Urothelium cell line (cell line): ENCODE results near the gene LYRM7.
A peak's percentile ranks its signal among the peaks of the same experiment; 100 is the strongest.
"Not testable (repeated sequence)": the region's sequence is repeated elsewhere in the genome, so short reads cannot be mapped to it uniquely, and the experiment has no call there.

Experiments used
- DNase-seq: peaks from one replicate; pipeline ENCODE4 v3.0.0; 2011; ENCODE audit warnings: low spot score, mixed read lengths
- FAIRE-seq: peaks from 2 replicates; lab custom pipeline; 2011; peaks lifted over from hg19 to GRCh38; lab: Jason Lieb, UNC

Gene LYRM7

DNA sequence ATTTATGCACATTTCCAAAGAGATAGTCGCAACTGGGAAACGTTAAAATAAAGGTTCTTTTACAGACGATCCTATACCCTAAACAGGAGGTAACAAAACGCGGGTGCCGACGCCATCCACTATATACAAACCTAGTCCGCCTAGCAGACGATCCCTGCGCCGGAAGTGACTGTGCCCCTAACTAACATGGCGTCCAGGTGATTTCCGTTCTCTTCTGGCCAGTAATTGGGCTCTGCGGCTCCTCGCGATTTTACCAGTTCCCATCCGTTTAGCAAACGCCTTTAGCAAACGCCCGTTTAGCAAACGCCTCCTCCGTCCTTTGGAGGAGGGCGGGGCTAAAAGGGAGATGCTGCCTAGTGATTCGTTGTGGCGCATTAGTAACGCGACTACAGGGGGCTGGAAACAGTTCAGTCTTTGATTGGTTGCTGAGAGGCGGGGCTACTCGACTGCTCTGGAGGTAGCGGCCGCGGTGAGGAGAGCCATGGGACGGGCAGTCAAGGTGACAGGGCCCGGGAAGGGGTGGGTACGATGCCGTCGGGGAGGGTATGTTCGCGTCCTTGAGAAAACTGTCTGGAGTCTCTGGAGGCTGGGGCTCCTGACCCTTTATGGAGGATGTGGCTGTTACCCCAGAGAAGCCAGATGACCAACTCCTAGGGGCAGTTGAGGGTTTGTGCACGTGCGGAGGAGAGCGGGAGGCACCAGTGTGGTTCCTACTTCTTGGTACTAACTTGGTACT, at the start of gene LYRM7:
Gene LYRM7, plus strand, starts transcription at position 405 of the 736 bp plus-strand sequence. Its CDS starts 77 bp downstream, at position 482.
- FAIRE-seq (peak; percentile 67), DNase-seq (peak; percentile 94)

DNA sequence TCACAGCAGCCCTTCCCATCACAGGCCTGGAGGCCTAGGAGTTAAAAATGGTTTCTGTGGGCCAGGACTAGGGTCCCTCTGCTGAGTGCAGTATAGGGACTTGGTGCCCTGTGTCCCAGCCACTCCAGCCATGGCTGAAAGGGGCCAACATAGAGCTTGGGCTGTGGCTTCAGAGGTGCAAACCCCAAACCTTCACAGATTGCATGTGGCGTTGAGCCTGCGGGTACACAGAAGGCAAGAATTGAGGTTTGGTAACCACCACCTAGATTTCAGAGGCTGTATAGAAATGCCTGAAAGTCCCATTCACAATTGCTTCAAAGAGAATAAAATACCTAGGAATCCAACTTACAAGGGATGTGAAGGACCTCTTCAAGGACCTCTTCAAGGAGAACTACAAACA, 43.5 kb upstream of the LYRM7 start:
- FAIRE-seq, DNase-seq: not testable (repeated sequence)

DNA sequence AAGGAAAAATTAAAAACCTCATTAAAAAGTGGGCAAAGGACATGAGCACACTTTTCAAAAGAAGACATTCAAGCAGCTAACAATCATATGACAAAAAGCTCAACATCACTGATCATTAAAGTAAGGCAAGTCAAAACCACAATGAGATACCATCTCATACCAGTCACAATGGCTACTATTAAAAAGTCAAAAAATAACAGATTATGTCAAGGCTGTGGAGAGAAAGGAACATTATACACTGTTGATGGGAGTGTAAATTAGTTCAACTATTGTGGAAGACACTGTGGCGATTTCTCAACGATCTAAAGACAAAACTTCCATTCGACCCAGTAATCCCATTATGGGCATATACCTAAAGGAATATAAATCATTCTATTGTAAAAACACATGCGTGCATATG, 41.4 kb upstream of the LYRM7 start:
- FAIRE-seq, result no peak
- no peak for DNase-seq

DNA sequence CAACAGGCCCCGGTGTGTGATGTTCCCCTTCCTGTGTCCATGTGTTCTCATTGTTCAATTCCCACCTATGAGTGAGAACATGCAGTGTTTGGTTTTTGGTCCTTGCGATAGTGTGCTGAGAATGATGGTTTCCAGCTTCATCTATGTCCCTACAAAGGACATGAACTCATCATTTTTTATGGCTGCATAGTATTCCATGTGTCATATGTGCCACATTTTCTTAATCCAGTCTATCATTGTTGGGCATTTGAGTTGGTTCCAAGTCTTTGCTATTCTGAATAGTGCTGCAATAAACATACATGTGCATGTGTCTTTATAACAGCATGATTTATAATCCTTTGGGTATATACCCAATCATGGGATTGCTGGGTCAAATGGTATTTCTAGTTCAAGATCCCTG, 37.7 kb upstream of the LYRM7 start:
- DNase-seq, FAIRE-seq: not testable (repeated sequence)

DNA sequence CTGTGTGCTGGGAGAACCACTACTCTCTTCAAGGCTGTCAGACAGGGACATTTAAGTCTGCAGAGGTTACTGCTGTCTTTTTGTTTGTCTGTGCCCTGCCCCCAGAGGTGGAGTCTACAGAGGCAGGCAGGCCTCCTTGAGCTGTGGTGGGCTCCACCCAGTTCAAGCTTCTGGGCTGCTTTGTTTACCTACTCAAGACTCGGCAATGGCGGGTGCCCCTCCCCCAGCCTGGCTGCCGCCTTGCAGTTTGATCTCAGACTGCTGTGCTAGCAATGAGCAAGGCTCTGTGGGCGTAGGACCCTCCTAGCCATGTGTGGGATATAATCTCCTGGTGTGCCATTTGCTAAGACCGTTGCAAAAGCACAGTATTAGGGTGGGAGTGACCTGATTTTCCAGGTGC, 32.3 kb upstream of the LYRM7 start:
- not testable (repeated sequence) for FAIRE-seq, DNase-seq

DNA sequence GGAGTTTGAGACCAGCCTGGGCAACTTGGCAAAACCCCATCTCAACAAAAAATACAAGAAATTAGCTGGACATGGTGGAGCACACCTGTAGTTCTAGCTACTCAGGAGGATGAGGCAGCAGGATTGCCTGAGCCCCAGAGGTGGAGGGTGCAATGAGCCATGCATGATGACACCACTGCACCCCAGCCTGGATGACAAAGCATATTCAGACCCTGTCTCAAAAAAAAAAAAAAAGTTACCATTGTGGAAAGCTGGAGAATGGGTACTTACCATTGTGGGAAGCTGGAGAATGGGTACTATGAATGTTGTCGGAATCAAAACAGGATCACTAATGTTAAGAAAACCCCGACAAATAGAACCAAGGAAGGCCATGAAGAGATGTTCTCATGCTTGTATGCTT, 31.4 kb upstream of the LYRM7 start:
- no peak for DNase-seq
- FAIRE-seq, result no peak

DNA sequence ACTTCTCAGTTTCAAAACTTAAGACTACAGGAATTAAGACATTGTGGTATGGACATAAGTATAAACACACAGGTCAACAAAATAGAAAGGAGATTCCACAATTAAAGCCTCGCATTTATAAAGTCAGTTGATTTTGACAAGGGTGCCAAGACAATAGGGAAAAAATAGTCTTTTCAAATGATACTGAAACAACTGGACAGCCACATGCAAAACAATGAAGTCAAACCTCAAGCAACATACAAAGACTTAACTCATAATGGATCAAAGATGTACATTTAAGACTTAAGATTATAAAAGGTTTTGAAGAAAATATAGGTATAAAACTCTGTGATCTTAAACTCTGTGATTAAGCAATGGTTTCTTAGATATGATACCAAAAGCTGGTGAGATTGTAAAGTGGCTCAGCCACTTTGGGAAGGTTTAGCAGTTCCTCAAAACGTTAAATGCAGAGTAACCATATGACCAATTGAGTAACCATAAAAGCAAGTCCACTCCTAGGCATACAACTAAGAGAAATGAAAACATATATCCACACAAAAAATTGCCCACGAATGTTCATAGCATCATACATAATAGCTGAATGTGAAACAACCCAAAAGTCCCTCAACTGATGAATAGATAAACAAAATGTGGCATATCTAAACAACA, 27.6 kb upstream of the LYRM7 start:
- DNase-seq, result no peak

DNA sequence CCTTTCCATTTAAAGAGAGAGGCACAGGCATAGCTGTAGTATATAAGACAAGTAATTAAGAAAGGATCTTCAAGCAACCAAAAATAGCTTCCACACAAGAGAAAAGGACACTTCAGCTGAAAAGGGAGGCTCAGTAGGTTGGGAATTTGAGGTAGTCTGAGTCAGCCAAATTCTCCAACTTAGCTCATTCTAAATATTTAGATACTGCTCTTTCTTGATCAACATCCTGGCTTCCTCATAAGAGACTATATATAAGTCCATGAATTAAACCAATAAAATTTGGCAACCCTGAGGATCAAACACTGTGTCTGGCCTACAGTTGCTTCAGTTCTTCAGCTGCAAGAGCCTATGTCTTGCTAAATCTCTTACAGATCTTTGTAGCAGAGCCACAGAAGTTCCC, 23.5 kb upstream of the LYRM7 start:
- FAIRE-seq, result no peak

More for the DNA sequence above, 27.6 kb upstream of the LYRM7 start:
- no peak for FAIRE-seq

DNA sequence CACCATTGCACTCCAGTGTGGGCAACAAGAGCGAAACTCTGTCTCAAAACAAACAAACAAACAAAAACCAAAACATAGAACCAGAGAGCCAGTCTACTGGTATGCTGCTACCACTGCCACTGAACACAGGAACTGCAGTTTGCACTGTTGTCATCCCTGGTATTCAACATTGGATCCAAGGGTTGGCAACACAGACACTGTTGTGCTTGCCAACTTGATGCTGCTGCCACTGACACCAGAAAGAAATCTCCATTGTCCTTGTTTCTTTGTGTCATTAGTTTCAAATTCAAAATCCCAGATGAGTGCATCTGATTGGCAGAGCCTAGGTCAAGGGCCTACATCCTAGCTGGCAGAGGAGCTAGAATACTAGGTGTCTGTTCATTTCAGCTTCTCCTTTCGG, 21.9 kb upstream of the LYRM7 start:
- no peak for DNase-seq
- FAIRE-seq, result no peak

More for the DNA sequence above, 23.5 kb upstream of the LYRM7 start:
- DNase-seq, result no peak

DNA sequence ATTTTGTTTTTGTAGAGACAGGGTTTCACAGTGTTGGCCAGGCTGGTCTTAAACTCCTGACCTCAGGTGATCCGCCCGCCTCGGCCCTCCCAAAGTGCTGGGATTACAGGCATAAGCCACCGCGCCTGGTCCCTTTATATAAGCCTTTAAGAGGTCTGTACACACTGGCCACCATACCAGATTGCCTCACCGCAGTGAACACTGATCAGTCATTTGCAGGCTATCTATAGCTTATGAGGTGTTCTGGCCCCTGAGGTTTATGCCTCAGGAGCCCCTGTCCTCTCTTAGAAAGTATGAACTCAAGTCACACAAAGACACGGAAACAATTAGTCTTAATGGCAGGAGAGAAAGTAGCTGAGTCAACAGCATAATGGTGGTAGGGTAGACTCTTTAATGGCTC, 20.3 kb upstream of the LYRM7 start:
- no peak for FAIRE-seq
- no peak for DNase-seq

DNA sequence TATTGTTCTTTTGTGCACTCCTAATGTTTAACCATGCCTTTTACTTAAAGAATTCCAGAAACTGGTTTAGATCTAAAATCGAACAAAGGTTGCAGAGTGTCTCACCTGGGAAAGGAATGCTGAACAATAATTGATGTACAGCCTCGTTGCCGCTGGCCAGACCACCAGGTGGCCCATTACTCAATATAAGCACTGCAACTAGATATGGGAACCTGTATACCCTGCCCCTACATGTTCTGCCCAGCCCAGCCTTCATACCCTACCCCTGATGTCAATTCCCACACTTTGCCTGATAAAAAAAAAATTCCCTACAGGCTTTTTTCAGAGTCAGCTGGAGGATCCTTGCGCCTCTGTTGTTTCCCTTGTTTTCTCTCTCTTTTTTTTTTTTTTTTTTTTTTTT, 19.5 kb upstream of the LYRM7 start:
- DNase-seq (no peak), FAIRE-seq (no peak)

DNA sequence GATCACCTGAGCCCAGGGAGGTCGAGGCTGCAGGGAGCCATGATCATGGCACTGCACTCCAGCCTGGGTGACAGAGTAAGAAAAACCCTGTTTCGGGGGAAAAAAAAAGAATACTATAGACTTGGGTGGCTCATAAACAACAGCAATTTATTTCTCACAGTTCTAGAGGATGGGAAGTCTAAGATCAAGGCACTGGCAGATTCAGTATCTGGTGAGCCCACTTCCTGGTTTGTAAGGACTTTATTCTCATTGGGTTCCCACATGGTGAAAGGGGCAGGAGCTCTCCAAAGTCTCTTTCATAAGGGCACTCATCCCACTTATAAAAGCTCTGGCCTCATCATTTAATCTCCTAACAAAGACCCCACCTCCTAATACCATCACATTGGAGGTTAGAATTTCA, 14.4 kb upstream of the LYRM7 start:
- FAIRE-seq, result no peak
- DNase-seq, result no peak

DNA sequence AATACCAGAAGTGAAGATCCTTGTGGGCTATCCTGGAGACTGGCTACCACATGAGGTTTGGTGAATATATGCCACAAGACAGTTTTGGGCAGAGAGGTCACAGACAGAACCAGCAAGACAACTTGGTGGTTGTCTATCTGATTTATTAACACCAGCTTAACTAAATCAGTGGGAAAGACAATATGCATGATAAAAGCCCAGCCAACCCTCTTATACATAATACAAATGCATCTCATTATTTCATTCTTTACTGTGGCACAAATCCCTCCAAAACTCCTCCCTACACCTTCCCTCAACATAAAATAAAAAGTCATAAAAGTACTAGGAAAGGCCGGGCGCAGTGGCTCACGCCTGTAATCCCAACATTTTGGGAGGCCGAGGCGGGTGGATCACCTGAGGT, 13.8 kb upstream of the LYRM7 start:
- FAIRE-seq (no peak), DNase-seq (no peak)

DNA sequence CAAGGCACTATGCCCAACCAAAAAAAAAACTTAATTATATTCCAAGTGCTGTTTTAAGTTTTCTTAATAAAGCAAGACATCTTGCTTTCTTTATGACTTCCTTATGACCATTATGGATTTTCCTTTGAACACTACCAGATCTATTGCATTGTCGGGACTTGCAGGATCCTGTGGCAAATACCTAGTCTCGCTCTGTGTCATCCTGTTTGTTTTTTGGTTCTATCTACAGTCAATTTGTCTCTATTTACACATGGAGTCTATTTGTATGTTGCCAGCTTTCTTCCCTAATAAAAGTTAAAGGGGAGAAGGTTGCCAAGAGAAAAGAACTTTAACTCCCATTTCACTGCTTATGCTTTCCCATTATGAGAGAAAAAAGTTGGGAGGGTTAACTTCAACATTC, 10.6 kb upstream of the LYRM7 start:
- FAIRE-seq (no peak), DNase-seq (no peak)

DNA sequence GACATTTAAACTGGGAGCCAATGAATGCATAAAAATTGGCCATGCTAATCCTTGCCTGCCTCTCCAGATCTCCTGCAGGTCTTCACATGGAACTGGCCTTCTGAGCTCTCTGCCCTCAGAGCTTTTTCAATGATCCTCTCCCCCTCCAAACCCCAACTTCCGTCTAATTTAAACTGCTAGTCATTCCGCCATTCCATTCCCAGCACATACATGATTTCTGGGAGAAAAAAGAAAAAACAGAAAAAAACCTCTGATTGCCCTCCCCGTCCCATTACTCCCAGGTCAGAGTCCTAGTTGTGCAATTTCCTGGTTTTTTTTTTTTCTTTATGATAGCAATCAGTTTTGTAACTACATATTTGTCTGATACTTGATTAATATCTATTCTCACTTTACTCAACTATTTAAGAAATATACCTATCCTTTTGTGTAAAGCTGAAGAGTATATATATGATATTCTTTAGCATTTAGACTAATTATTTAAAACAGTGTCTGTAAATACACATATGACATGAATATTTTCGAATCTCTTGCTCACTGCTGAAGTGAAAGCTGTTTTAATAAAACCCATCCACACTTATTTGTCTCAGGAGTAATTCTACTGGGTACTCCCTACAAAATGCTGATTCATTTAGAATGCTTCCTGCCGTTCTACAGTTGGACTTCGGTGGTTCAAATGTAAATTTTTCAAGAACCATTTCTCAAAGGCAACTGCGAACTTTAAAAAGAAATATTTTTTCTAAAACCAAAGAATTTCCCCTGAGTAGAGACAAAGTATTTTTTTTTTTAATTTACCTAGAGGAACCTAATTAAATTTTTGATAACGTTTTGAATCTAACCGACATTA, 7.2 kb upstream of the LYRM7 start:
- DNase-seq, result no peak
- no peak for FAIRE-seq

DNA sequence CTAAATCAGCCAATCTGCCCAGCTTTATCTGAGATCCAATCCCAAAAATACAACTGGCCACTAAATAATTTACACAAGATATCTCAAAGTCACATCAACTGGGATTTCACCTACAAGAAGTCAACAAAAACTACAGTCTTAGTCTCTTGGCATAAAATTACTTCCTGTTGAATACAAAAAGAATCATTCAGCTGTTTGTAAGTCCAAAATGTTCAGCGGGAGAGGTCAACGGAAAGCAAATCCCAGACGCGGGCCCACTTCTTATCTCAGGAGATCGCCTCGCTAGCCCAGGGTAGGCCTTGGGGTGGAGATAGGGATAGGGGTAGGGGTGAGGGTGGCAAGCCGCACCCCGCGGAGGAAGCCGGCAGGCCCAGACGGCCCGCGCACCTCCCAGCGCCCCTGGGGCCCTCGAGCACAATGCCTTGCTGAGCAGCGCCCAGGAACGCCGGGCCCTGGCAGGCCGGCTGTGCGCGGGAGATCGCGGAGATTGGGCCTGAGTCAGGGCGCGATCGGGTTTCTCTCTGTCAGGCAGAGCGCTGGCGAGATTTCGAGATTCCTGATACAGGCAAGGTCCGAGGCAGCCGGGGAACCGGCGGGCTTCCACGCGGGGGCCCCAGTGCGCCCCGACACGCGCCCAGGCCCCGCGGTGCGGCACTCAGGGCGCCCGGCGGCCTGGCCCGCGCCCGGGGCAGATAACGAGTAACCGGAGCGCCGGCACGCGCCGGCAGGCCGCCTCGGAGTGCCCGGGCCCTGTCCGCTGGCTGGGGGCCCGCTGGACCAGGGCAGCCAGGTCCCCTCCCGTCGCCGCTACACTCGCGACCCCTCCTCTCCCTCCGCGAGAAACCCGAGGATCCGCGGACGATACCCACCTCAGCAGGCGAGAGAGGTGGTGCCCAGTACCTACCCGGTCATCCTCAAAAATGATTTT, 6.3 kb upstream of the LYRM7 start:
- FAIRE-seq, result no peak
- DNase-seq, result peak; percentile 67

DNA sequence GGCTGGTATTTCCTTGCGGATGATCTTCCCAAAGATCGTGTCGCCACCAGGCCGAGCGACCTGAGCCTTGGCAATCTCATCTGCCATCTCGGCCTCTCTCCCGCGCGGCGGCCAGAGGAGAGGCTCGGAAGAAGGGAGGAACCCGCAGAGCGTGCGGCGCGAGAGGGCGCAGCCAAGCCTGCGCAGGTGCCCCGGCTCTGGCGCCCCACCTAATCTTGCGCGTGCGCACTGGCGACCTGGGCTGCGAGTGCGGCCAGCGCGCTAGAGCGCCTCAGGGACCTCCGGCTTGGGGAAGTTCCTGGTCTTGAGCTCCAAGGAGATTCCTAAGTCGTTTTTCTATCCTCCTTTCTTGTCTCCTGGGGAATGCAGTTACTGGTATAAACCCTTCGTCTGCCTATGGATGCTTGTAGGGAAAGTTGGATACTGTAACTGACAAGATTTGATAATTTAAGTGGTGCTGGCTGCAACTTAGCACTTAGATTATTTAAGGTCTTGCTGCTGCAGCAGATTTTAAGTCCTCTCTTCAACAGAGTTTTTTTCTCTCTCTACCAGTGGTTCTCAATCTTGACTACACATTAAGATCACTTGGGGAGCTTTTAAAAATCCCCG, 5.5 kb upstream of the LYRM7 start, which contains the start of gene HINT1:
Gene HINT1, minus strand, starts transcription at position 138 of the 609 bp plus-strand sequence. Its CDS starts 51 bp downstream, at position 87.
- peak; percentile 62 for FAIRE-seq

DNA sequence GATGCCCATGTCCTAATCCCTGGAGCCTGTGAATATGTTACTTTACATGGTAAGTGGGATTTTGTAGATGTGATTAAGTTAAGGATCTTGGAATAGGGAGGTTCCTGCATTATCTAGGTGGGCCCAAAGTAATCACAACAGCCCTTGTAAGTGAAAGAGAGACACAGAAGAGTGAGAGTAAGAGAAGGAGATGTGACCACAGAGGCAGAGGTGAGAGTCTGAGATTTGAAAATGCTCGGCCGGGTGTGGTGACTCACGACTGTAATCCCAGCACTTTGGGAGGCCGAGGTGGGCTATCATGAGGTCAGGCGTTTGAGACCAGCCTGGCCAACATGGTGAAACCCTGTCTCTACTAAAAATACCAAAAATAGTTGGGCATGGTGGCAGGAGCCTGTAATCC, 3.1 kb upstream of the LYRM7 start:
- no peak for DNase-seq
- FAIRE-seq, result no peak

More for the DNA sequence above, 5.5 kb upstream of the LYRM7 start, which contains the start of gene HINT1:
- DNase-seq, result peak; percentile 97

DNA sequence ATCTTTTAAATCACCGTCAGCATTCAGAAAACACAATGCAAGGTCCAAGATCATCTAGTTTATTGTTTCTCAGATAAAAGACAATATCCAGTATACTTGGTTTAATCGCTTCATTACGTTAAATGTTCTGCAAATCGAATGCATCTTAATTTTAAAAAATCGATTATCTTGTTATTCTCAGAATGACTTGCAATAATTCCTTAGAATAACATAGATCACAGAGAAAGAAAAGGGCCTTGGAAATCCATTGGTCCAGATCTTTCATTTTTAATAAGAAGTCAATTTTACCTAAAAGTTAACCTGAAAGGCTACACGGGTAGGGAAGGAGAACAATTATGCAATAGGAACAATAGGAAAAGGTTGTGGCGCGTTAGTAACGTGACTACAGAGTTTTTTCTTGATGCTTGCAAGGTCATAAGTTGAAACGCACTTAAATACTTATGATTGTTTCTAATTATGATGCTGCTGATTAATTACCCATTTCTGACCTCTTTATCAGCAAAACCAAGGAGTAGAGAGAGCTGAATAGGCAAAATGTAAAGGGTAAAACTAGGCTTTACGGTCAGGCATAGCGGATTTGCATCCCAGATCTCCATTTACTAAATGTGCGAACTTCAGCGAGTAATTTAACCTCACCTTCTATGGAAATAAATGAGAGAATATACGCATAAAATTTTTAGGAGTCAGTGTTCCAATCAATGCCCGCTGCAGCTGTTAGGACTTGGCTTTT, 769 bp upstream of the LYRM7 start:
- FAIRE-seq (no peak), DNase-seq (no peak)
